ENCODE measurements around the gene ARHGAP19. TPM values are rescaled to one million over a fixed set of nuclear protein-coding genes. Genes with fewer than 3 reads are reported as not detected.
A peak's percentile ranks its signal among the peaks of the same experiment; 100 is the strongest.

Gene ARHGAP19
- total and polyA plus RNA-seq, 9 of the 15 experiments (the other 6 are each of a cell fraction or from before 2014, with no cell fraction given) = 14.8 to 49.5 (median 26.8) TPM

DNA sequence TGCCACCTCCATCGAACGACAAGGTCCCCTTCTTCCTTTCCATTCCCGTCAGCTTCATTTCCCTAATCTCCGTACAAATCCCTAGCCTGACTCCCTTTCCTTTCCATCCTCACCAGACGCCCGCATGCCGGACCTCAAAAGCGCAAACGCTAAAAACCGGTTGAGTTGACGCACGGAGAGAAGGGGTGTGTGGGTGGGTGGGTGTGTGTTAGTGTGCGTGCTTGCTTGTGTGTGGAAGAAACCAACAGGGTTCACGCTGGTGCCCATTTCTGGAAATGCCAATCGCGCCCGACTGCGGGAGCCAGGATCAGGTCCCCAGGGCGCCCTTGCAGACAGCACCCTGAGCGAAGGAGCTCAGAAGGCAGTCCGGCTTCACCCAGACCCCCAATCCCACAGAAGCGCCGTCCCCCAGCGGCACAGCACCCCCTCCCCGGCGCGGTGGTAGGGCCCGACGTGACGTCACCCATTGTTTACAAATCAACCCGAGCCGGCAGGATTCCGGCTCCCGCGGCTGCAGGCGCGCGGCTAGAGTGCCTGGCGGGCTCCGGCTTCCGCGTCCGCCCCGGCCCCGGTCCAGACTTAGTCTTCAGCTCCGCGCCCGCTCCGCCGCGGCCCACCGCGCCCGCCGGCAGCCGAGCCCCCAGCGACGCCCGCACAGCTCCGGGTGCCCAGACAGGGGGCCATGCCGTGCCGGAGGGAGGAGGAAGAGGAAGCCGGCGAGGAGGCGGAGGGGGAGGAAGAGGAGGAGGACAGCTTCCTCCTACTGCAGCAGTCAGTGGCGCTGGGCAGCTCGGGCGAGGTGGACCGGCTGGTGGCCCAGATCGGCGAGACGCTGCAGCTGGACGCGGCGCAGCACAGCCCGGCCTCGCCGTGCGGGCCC, 26.6 kb upstream of the ARHGAP19 start, which contains the start of gene FRAT1 (continued):
- TF ChIP-seq MYC (IDR thresholded peaks at IDR 0.05; ENCODE audit: low read depth, low read length) (peak; percentile 8; the same call in 1 of the 2 replicates), MYC (CRISPR knock-in tag; IDR thresholded peaks at IDR 0.05; ENCODE audit: borderline replicate concordance, low read depth) (no peak), POLR2G (IDR thresholded peaks at IDR 0.05; ENCODE audit: low read depth, low read length) (peak; percentile 93), RB1 (IDR thresholded peaks at IDR 0.05; ENCODE audit: low read depth) (peak; percentile 74), ZBTB17 (CRISPR knock-in tag; IDR thresholded peaks at IDR 0.05) (peak; percentile 90), POLR2AphosphoS5 (IDR thresholded peaks at IDR 0.05; ENCODE audit: control insufficient read depth, insufficient read depth, low read depth, low read length) (0 out of 2 replicates have a peak, but pooled peaks have one; percentile 11), SAP30 (IDR thresholded peaks at IDR 0.05; ENCODE audit: borderline replicate concordance, insufficient read depth, low read depth, low read length, poor library complexity, severe bottlenecking) (peak; percentile 68), TAF9B (IDR thresholded peaks at IDR 0.05; ENCODE audit: partially characterized antibody) (peak; percentile 45), ZBTB34 (CRISPR knock-in tag; IDR thresholded peaks at IDR 0.05) (no peak), ZNF395 (CRISPR knock-in tag; IDR thresholded peaks at IDR 0.05) (peak; percentile 89), U2AF2 (optimal IDR thresholded peaks at IDR 0.05; ENCODE audit: low read depth, low read length) (no peak), ZNF146 (CRISPR knock-in tag; IDR thresholded peaks at IDR 0.05; ENCODE audit: unreplicated experiment) (no peak), ILF3 (IDR thresholded peaks at IDR 0.05; ENCODE audit: borderline replicate concordance) (peak; percentile 67; the same call in 1 of the 2 replicates), NKRF (IDR thresholded peaks at IDR 0.05; ENCODE audit: borderline replicate concordance) (0 out of 2 replicates have a peak, but pooled peaks have one; percentile 50), PCBP1 (IDR thresholded peaks at IDR 0.05; ENCODE audit: low read depth, low read length, poor library complexity, severe bottlenecking) (peak; percentile 77), CREM (IDR thresholded peaks at IDR 0.05; ENCODE audit: low read depth) (peak; percentile 88), EGR1 (conservative IDR thresholded peaks at IDR 0.05) (peak; percentile 92), ZFX (CRISPR knock-in tag; IDR thresholded peaks at IDR 0.05) (peak; percentile 72), DPF2 (IDR thresholded peaks at IDR 0.05) (0 out of 2 replicates have a peak, but pooled peaks have one; percentile 32), STAG1 (CRISPR knock-in tag; IDR thresholded peaks at IDR 0.05; ENCODE audit: borderline replicate concordance) (no peak)
- TF ChIP-seq, protein P1, sequence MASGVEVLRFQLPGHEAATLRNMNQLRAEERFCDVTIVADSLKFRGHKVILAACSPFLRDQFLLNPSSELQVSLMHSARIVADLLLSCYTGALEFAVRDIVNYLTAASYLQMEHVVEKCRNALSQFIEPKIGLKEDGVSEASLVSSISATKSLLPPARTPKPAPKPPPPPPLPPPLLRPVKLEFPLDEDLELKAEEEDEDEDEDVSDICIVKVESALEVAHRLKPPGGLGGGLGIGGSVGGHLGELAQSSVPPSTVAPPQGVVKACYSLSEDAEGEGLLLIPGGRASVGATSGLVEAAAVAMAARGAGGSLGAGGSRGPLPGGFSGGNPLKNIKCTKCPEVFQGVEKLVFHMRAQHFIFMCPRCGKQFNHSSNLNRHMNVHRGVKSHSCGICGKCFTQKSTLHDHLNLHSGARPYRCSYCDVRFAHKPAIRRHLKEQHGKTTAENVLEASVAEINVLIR (CRISPR knock-in tag; IDR thresholded peaks at IDR 0.05) = peak; percentile 84

Data from K562 (cell line).